Hepatocyte (in vitro differentiated cells): ENCODE results near the gene MYRF.

Experiments
- EZH2 ChIP-seq: fragments of 200-600 bp; sonication (generic); IDR thresholded peaks from 2 replicates; pipeline ENCODE4 v1.6.1; 2016; ENCODE audit warnings: antibody characterized with exemption, mild to moderate bottlenecking, borderline replicate concordance
- EZH2phosphoT487 ChIP-seq: fragments of 200-600 bp; sonication (generic); IDR thresholded peaks from one replicate; pipeline ENCODE4 v1.6.1; 2018; ENCODE audit warnings: antibody characterized with exemption, mild to moderate bottlenecking, low read depth, moderate library complexity; ENCODE audit not compliant: unreplicated experiment, severe bottlenecking
- TF ChIP-seq, protein P1 (sequence below): fragments of 200-600 bp; sonication (generic); IDR thresholded peaks from 2 replicates; pipeline ENCODE4 v1.5.1; 2016; ENCODE audit warnings: antibody characterized with exemption, mild to moderate bottlenecking; ENCODE audit not compliant: poor library complexity

DNA sequence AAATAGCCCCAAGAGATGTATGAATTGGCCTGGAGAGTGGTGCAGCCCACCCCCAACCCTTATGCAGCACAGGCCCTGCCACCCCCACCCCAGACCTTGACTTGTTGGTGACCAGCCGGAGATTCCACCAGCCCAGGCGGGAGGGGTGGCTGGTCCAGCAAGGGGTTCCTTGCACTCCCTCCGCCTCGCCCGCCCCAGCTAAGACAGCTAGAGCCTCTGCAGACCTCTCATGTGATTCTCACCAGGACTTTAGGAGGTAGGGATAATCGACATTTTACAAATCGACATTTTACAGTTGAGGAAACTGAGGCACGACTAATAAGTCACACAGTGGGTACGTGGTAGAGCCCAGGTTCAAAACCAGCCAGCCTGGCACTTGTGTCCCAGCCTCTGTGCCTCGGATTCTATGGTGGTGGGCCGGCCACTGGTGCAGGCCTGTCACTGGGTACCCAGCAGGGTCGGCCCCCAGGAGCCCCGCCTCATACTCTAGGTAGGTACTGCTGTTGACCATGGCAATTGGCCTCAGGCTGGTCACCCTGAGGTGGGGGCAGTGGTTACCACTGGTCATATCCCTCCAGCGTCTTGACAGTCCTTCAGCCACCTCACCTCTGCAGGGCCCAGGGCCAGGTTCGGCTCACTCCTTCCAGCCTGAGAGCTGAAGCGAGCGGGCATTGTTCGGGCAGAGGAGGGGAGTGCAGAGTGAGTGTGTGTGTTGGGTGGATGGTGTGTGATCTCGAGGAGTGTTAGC lies 35.0 kb upstream of the MYRF start:
- TF ChIP-seq EZH2 (no peak), EZH2phosphoT487 (no peak)
- TF ChIP-seq, protein P1, sequence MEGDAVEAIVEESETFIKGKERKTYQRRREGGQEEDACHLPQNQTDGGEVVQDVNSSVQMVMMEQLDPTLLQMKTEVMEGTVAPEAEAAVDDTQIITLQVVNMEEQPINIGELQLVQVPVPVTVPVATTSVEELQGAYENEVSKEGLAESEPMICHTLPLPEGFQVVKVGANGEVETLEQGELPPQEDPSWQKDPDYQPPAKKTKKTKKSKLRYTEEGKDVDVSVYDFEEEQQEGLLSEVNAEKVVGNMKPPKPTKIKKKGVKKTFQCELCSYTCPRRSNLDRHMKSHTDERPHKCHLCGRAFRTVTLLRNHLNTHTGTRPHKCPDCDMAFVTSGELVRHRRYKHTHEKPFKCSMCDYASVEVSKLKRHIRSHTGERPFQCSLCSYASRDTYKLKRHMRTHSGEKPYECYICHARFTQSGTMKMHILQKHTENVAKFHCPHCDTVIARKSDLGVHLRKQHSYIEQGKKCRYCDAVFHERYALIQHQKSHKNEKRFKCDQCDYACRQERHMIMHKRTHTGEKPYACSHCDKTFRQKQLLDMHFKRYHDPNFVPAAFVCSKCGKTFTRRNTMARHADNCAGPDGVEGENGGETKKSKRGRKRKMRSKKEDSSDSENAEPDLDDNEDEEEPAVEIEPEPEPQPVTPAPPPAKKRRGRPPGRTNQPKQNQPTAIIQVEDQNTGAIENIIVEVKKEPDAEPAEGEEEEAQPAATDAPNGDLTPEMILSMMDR: no peak
